ENCODE results near the gene ZSCAN12. TPM values are rescaled to one million over a fixed set of nuclear protein-coding genes. Genes with fewer than 3 reads are reported as not detected.

The ZSCAN12 gene
- total RNA-seq, 1 experiment from 2014 or later = 12.6 TPM

- Histone ChIP-seq H2BK15ac (ENCODE audit: low read depth, low read length) (no peak overlapping the region), H3K79me1 (ENCODE audit: insufficient read depth, low read depth, low read length, poor library complexity, severe bottlenecking) (no peaks in the 10 kb centered on the region), H3K79me2 (ENCODE audit: insufficient read depth, low read length) (no peaks in the 10 kb centered on the region), H3K4me2 (ENCODE audit: insufficient read depth, insufficient read length, low read length) (no peak overlapping the region), H4K20me1 (ENCODE audit: control insufficient read depth, insufficient read depth, insufficient read length) (no peaks in the 10 kb centered on the region), H4K91ac (ENCODE audit: insufficient read length, low read depth, low read length) (no peak overlapping the region), H2AK5ac (ENCODE audit: insufficient read length, low read length) (no peak overlapping the region), H3K18ac (ENCODE audit: insufficient read length, low read depth, low read length) (no peak overlapping the region), H3K56ac (ENCODE audit: insufficient read length, low read depth, low read length) (no peak overlapping the region), H3K9ac (ENCODE audit: extremely low read depth, insufficient read length, low read length) (no peak overlapping the region), H3T11ph (ENCODE audit: low read length) (no peak overlapping the region), H3K23me2 (ENCODE audit: insufficient read length, low read depth, low read length, poor library complexity, severe bottlenecking) (no peaks in the 10 kb centered on the region), H2AFZ (ENCODE audit: low read length) (no peak overlapping the region), H3K14ac (ENCODE audit: insufficient read depth, low read length) (no peak overlapping the region), H3K27me3 (ENCODE audit: insufficient read depth, low read length) (no peaks in the 10 kb centered on the region), H4K8ac (replicated peaks; ENCODE audit: insufficient read length, low read depth, low read length) (no peak overlapping the region), H3K4ac (ENCODE audit: low read depth, low read length) (no peak overlapping the region), H2BK20ac (ENCODE audit: low read depth, low read length, poor library complexity, severe bottlenecking) (no peak overlapping the region), H4K5ac (ENCODE audit: insufficient read length, low read depth, low read length) (no peak overlapping the region), H3K4me1 (ENCODE audit: insufficient read depth, low read length) (no peaks in the 10 kb centered on the region), H2BK120ac (ENCODE audit: low read depth, low read length, poor library complexity, severe bottlenecking) (no peak overlapping the region), H2BK12ac (ENCODE audit: insufficient read length, low read depth, low read length) (no peak overlapping the region), H3K23ac (ENCODE audit: insufficient read length, low read depth, low read length) (no peak overlapping the region), H3K9me3 (ENCODE audit: control insufficient read depth, low read depth, low read length) (no peaks in the 10 kb centered on the region), H3K27ac (ENCODE audit: insufficient read length, low read depth, low read length) (no peak overlapping the region), H2BK5ac (ENCODE audit: insufficient read length, low read length) (no peak overlapping the region)
- no CpG with 5 or more reads among the region's 2 CpGs for WGBS (ENCODE audit: extremely low coverage, insufficient read length, low lambda C conversion rate)
- TF ChIP-seq CTCF (conservative IDR thresholded peaks at IDR 0.05) = no peak
- Mint-ChIP-seq H3K9me3 (no peaks in the 10 kb centered on the region), H3K4me1 (no peaks in the 10 kb centered on the region), H3K4me3 (no peak overlapping the region), H3K27ac (no peak overlapping the region; a peak in 1 of 7 replicates), H3K36me3 (ENCODE audit: insufficient read depth in 1 of 3, low read depth in 3 of 3) (peaks cover 7 to 20% (median 13%) of the 10 kb centered on the region in 3 experiments; a peak in 6 of 7 replicates), H3K27me3 (ENCODE audit: low read depth) (no peaks in the 10 kb centered on the region)
- DNase-seq = no peak
Observed at GRCh38 chr6:28370440-28370839, 29.1 kb downstream of the ZSCAN12 start.

Data from H9 (cell line).